Measurements from ENCODE around the gene MAP3K15.

GRCh38 chrX:19560611-19561010 lies 45.3 kb upstream of the MAP3K15 start:
- TF ChIP-seq CTCF (IDR thresholded peaks at IDR 0.05) (no peak), EP300 (IDR thresholded peaks at IDR 0.05) (no peak)

Measured in upper lobe of left lung (tissue), 4 donors.